SK-N-SH (cell line): ENCODE results near the gene CX3CR1.
"Not testable (repeated sequence)": the region's sequence is repeated elsewhere in the genome, so short reads cannot be mapped to it uniquely, and the experiment has no call there.

Experiments used
- CTCF ChIP-seq: fragments of 200-600 bp; sonication (generic); IDR thresholded peaks from 2 replicates; pipeline ENCODE4 v1.6.1; 2017; ENCODE audit warnings: antibody characterized with exemption, mild to moderate bottlenecking, moderate library complexity
- ELF1 ChIP-seq: IDR thresholded peaks from 2 replicates; pipeline ENCODE4 v1.4.0; 2012
- EZH2phosphoT487 ChIP-seq: fragments of 200-600 bp; sonication (generic); IDR thresholded peaks from 2 replicates; pipeline ENCODE4 v1.6.1; 2017; ENCODE audit warnings: low read depth, mixed run types, mild to moderate bottlenecking, antibody characterized with exemption, moderate library complexity, borderline replicate concordance
- GATA2 ChIP-seq: sonication (generic); formaldehyde crosslinking; IDR thresholded peaks from 2 replicates; pipeline ENCODE4 v1.5.0; 2020; ENCODE audit warnings: mild to moderate bottlenecking, missing genetic modification reagents
- MXI1 ChIP-seq: IDR thresholded peaks from 2 replicates; pipeline ENCODE4 v1.6.1; 2012; ENCODE audit warnings: mild to moderate bottlenecking, low read depth, low read length, improper control_type of control experiment

DNA sequence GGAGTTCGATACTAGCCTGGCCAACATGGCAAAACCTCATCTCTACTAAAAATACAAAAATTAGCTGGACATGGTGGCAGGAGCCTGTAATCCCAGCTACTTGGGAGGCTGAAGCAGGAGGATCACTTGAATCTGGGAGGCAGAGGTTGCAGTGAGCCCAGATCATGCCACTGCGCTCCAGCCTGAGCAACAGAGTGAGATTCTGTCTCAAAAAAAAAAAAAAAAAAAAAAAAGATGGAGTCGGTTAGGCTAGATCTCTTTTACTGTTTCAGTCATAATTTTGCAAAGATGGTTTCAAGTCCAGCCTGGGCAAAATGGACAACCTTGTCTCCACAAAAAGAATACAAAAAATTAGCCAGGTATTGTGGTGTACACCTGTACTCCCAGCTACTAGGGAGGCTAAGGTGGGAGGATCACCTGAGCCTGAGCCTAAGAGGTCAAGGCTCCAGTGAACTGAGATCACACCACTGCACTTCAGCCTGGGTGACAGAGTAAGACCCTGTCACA, 42.4 kb upstream of the CX3CR1 start:
- not testable (repeated sequence) for TF ChIP-seq GATA2 (CRISPR knock-in tag); MXI1; ELF1; EZH2phosphoT487; CTCF
